GM12873 (cell line): ENCODE measurements around the gene SMC4.

Experiments
- TF ChIP-seq, protein P1 (sequence below): IDR thresholded peaks from 2 replicates; pipeline ENCODE4 v1.5.1; 2012; ENCODE audit warnings: low read depth, mild to moderate bottlenecking, moderate library complexity, low read length, control low read depth; ENCODE audit not compliant: insufficient read depth; ENCODE audit errors: missing control alignments

Gene SMC4

DNA sequence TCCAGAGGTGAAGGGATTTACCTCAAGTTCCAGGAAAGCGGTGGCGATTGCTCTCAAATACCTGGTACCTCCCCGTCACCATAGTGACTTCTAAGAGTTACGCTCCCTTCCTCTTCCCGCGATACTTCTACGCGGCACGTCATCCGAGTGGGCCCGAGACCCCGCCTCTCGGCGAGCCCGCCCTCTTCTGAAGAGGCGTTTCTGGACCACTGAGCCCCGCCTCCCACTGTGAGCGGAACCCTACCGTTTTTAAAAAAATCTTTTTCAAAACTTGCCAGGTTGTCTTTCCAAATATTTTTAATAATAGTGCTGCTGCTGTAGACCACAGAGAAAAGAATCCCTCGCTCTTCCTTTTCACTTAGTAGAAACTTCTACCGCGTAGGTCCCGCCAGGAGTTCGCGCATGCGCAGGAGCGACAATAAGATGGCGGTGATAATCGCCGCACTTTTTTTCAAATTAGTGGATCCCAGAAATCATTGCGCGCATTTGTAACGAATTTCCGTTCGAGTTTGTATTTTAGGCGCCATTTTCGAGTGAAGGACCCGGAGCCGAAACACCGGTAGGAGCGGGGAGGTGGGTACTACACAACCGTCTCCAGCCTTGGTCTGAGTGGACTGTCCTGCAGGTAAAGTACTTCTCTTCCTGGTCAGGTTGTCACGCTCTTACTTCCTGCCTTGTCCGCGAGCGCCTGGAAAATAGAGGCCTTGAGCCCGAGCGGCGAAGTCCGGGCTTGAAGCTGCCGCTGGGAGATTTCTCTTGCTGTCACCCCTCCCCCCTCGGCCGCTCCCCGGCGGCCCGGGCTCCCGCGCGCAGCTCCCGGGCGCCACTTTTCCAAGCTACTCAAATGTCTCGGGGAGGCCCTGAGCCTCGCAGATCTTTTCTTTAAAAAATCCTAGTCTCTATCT, at the start of gene SMC4, which contains the start of gene IFT80:
Gene SMC4 (plus strand): TSS at position 526 of the 905 bp plus-strand sequence. CDS start 1,177 bp downstream, outside the sequence.
Gene IFT80 (minus strand): TSS at position 101 of the 905 bp plus-strand sequence. CDS start 14,625 bp downstream, outside the sequence.
- TF ChIP-seq, protein P1, sequence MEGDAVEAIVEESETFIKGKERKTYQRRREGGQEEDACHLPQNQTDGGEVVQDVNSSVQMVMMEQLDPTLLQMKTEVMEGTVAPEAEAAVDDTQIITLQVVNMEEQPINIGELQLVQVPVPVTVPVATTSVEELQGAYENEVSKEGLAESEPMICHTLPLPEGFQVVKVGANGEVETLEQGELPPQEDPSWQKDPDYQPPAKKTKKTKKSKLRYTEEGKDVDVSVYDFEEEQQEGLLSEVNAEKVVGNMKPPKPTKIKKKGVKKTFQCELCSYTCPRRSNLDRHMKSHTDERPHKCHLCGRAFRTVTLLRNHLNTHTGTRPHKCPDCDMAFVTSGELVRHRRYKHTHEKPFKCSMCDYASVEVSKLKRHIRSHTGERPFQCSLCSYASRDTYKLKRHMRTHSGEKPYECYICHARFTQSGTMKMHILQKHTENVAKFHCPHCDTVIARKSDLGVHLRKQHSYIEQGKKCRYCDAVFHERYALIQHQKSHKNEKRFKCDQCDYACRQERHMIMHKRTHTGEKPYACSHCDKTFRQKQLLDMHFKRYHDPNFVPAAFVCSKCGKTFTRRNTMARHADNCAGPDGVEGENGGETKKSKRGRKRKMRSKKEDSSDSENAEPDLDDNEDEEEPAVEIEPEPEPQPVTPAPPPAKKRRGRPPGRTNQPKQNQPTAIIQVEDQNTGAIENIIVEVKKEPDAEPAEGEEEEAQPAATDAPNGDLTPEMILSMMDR = no peak

DNA sequence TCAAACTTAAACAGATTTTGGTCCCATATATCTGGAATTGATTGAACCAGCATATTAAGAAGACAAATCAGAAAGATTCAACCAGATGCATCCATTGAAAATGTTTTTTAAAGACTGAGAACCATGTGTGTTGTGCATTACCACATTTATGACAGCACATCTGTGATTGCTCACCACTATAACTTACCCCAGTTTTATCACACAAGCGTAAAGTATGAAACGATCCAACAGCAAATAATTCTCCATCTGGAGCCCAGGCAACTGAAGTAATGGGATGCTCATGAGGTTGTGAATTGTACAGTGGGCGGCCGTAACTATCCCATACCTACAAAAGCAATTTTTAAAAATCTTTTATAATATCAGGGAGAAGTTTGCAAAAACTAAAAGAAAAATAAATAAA, 43.6 kb upstream of the SMC4 start:
- TF ChIP-seq, protein P1 = no peak

DNA sequence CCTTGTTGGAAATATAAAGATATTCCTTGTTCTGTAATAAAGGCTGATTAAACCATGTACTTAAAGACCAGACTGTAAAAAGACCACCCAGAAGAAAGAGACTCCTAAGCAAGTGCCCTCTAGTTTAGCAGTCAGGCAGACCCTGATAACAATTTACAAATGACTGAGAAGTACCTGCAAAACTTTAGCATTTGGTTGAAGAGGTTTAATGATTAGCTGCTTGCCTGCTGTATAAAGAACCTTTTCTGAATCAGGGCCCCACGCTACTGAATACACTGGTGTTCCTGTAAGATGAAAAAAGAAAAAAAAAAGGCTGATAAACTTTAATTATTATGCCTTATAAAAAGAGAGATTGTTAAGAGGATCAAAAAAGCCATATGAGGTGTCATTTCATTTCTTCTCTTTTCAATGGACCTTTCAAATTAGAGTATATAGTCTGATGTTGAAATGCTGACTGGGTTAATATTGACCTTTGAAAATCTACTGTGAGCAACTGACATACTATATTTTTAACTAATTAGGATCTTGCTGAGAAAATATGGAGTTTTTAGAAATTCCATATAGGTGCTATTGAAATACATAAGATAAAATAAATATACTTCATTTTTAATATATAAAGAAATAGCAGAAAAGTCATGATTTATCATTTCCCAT, 33.5 kb upstream of the SMC4 start:
- TF ChIP-seq, protein P1 = no peak

DNA sequence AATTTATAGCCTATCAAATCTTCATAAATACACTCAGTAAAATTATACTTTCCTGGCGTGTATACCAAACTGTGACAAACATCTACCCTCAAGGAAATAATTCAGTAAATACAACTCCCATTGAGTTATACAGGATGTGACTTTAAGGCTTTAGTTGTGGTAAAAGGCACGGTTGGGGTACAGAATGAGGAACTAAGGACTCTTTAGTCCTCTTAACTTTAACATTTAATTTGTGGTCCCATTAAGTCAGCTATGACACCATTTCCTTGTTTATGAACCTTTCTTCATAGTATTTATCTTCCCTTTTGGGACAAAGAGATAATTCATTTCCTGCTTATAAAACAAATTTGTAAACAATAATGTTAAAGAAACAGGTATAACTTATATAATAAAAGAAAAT, 30.6 kb upstream of the SMC4 start:
- TF ChIP-seq, protein P1 = no peak

GRCh38 chr3:160369784-160370183, 29.7 kb upstream of the SMC4 start:
- TF ChIP-seq, protein P1 = no peak

DNA sequence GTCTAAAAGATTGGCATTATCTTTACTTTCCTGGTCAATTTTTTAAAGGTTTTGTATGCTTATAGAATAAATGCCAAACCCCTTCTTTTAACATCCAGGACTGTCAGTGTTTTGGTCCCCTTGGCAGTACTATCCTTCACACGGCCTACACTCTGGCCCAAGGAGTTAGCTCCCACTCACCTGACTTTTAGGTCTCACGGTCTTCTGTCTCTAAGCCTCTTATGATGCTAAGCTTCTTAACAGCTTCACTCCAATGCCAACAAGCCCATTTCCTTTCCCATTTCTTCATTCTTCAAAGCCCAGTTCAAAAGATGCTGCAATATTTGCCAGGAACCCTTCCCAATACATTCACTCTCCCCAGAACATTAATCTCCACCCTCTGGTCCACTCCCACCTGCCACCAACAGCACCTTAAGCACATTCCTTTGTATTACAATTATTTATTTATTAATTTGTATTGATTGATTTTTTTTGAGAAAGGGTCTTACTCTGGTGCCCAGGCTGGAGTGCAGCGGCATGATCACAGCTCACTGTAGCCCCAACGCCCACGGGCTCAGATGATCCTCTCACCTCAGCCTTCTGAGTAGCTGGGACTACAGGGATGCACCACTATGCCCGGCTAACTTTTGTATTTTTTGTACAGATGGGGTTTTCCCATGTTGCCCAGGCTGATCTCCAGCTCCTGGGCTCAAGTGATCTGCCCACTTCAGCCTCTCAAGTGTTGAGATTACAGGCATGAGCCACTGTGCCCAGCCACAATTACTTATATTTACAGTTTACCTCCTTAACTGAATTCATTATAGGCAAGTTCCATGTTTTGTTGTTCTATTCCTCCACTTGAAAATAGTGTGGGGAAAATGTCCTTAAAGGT, 28.2 kb upstream of the SMC4 start:
- TF ChIP-seq, protein P1 = no peak

DNA sequence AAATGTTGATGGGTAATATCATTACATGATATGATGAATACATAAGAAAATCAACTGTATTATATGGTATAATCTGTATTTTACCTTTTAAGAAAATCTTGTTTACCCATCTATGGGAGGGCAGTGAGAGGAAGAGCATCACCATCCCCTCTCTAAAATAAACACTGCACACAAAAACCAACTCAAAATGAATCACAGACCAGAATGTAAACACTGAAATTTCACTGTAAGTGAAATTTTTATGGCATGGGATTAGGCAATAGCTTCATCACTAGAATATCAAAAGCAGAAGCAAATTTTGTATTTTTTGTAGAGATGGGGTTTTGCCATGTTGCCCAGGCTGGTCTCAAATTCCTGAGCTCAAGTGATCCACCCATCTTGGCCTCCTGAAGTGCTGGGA, 26.7 kb upstream of the SMC4 start:
- TF ChIP-seq, protein P1 = no peak
